SK-N-MC (cell line): ENCODE data around the gene MRPS23.
A peak's percentile ranks its signal among the peaks of the same experiment; 100 is the strongest.
"Not testable (repeated sequence)": the region's sequence is repeated elsewhere in the genome, so short reads cannot be mapped to it uniquely, and the experiment has no call there.

ENCODE experiments used
- DNase-seq: peaks from one replicate; pipeline ENCODE4 v3.0.0-alpha.2; 2011; ENCODE audit warnings: low read depth, low spot score
- H3K27ac ChIP-seq: fragments of 200-600 bp; sonication (generic); 2 replicates; pipeline ENCODE4 v1.5.1; 2016; ENCODE audit warnings: mixed run types
- H3K36me3 ChIP-seq: fragments of 200-600 bp; sonication (generic); 2 replicates; pipeline ENCODE4 v1.6.1; 2017; ENCODE audit warnings: antibody characterized with exemption, low read length, mixed read lengths; ENCODE audit not compliant: insufficient read depth
- H3K4me3 ChIP-seq: fragments of 200-600 bp; sonication (generic); 2 replicates; pipeline ENCODE4 v1.5.1; 2016
- H3K9ac ChIP-seq: fragments of 200-600 bp; sonication (generic); 2 replicates; pipeline ENCODE4 v1.8.0; 2017; ENCODE audit warnings: mixed run types, mixed read lengths; ENCODE audit not compliant: insufficient read length
- H3K9me3 ChIP-seq: fragments of 200-600 bp; sonication (generic); 2 replicates; pipeline ENCODE4 v1.6.1; 2017; ENCODE audit warnings: low read depth, mild to moderate bottlenecking, antibody characterized with exemption, low read length, moderate library complexity, mixed read lengths
- EZH2 ChIP-seq: fragments of 200-600 bp; sonication (generic); IDR thresholded peaks from one replicate; pipeline ENCODE4 v1.6.1; 2017; ENCODE audit warnings: antibody characterized with exemption
- FOXP2 ChIP-seq: optimal IDR thresholded peaks from 2 replicates; pipeline ENCODE3; 2011; ENCODE audit warnings: mild to moderate bottlenecking, moderate library complexity; ENCODE audit not compliant: insufficient read depth; ENCODE audit errors: extremely low read length, control extremely low read depth
- POLR2AphosphoS5 ChIP-seq: IDR thresholded peaks from 2 replicates; pipeline ENCODE4 v1.6.1; 2012; ENCODE audit warnings: mild to moderate bottlenecking, low read depth, low read length, borderline replicate concordance

MRPS23 gene

GRCh38 chr17:57856792-57857620, 7.2 kb upstream of the MRPS23 start:
- TF ChIP-seq POLR2AphosphoS5 (no peak), EZH2 (no peak), FOXP2 (no peak)
- no peak overlapping the region for H3K4me3 ChIP-seq
- H3K9me3 ChIP-seq = no peaks in the 10 kb centered on the region
- no peaks in the 10 kb centered on the region for H3K36me3 ChIP-seq
- H3K9ac ChIP-seq = no peak overlapping the region
- no peak for DNase-seq
- H3K27ac ChIP-seq = no peak overlapping the region

GRCh38 chr17:57855391-57856035, 5.7 kb upstream of the MRPS23 start:
- TF ChIP-seq EZH2 = no peak
- H3K9ac ChIP-seq = no peak overlapping the region
- no peak for DNase-seq

GRCh38 chr17:57853695-57854094, 3.9 kb upstream of the MRPS23 start:
- H3K9ac ChIP-seq = no peak overlapping the region
- TF ChIP-seq POLR2AphosphoS5 (no peak), EZH2 (no peak), FOXP2 (no peak)

More at GRCh38 chr17:57855391-57856035, 5.7 kb upstream of the MRPS23 start:
- H3K27ac ChIP-seq = no peak overlapping the region
- H3K9me3 ChIP-seq = no peaks in the 10 kb centered on the region
- H3K4me3 ChIP-seq = no peak overlapping the region
- no peaks in the 10 kb centered on the region for H3K36me3 ChIP-seq

DNA sequence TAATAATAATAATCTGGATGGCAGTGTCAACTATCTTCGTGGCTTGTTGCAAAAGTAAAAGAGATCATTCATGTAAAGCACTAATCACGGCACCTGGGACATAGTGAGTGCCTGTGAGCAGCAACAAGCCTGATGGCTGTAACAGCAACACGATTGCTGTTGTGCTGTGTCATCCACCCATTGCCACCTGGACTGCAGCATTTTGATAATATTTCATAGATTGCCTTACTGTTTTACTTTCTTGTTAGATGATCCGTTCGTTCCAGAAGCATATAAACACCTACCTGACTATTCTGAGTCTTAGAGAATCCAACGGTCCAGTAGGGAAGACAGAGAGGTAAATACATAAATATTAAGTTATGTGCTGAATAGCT, 3.1 kb upstream of the MRPS23 start:
- Histone ChIP-seq H3K36me3 (peaks cover 4% of the 10 kb centered on the region; the same call in 1 of the 2 replicates), H3K4me3 (no peak overlapping the region), H3K9ac (no peak overlapping the region), H3K27ac (no peak overlapping the region), H3K9me3 (no peaks in the 10 kb centered on the region)
- no peak for DNase-seq
- TF ChIP-seq POLR2AphosphoS5 (no peak), EZH2 (no peak), FOXP2 (no peak)

More at GRCh38 chr17:57853695-57854094, 3.9 kb upstream of the MRPS23 start:
- DNase-seq = no peak
- Histone ChIP-seq H3K27ac (no peak overlapping the region), H3K9me3 (no peaks in the 10 kb centered on the region), H3K36me3 (peaks cover under 1% of the 10 kb centered on the region; the same call in 1 of the 2 replicates), H3K4me3 (no peak overlapping the region)

- Histone ChIP-seq H3K9me3 (no peaks in the 10 kb centered on the region), H3K36me3 (peaks cover 4% of the 10 kb centered on the region; the same call in 1 of the 2 replicates), H3K9ac (no peak overlapping the region), H3K27ac (peak overlapping the region; percentile 62; the same call in 1 of the 2 replicates), H3K4me3 (no peak overlapping the region)
- no peak for DNase-seq
- TF ChIP-seq EZH2 = no peak
- TF ChIP-seq POLR2AphosphoS5 = no peak
- no peak for TF ChIP-seq FOXP2
Measured at GRCh38 chr17:57852092-57852954, 2.5 kb upstream of the MRPS23 start.

DNA sequence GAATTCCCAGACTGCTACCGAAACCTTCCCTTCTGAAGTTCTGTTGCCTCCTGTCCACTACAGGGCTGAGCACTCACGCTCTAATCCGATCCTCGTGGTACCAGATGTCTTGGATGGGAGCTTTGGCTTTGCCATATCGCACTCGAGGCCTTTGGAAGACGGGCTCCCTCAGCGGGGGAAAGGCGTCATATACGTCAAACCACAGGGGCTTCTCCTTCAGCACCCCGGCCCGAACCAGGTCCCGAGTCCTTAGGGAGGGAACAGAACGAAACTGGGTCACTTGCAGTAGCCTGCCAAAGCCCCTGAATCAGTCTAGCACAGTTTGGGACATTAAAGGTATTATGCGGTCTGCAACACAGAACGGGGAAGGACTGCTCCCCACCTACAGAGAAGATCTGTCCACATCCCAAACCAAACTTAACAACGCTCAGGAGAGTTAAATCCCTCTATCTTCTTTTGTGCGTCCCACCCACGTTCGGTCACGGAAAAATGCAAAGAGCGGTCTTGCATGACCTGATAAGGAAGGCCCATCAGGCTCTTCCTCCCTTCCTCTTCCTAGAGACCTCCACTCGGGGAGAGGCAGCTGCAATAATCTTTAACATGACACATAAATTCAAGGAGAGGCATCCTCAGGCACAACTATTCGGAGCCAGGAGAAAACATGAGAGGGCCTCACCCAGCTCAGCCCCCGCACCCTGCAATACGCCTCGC, 526 bp downstream of the MRPS23 start:
- Histone ChIP-seq H3K4me3 (peak overlapping the region; percentile 93), H3K9ac (peak overlapping the region; percentile 87), H3K27ac (0 out of 2 replicates have a peak overlapping the region, but pooled peaks have one; percentile 7), H3K9me3 (no peaks in the 10 kb centered on the region), H3K36me3 (peaks cover 14% of the 10 kb centered on the region)
- TF ChIP-seq EZH2 (no peak), FOXP2 (no peak), POLR2AphosphoS5 (no peak)
- no peak for DNase-seq

DNA sequence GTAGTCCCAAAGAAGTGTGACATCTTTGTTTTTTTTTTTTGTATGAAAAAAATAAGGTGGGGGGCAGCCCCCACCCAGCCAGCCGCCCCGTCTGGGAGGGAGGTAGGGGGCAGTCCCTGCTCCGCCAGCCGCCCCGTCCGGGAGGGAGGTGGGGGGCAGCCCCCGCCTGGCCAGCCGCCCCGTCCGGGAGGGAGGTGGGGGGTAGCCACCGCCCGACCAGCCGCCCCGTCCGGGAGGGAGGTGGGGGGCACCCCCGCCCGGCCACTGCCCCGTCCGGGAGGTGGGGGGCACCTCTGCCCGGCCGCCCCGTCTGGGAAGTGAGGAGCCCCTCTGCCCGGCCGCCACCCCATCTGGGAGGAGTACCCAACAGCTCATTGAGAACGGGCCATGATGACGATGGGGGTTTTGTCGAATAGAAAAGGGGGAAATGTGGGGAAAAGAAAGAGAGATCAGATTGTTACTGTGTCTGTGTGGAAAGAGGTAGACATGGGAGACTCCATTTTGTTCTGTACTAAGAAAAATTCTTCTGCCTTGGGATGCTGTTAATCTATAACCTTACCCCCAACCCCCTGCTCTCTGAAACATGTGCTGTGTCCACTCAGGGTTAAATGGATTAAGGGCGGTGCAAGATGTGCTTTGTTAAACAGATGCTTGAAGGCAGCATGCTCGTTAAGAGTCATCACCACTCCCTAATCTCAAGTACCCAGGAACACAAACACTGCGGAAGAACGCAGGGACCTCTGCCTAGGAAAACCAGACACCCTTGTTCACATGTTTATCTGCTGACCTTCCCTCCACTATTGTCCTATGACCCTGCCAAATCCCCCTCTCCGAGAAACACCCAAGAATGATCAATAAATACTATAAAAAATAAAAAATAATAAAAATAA, 3.5 kb downstream of the MRPS23 start:
- H3K4me3 ChIP-seq, DNase-seq, H3K27ac ChIP-seq, H3K9me3 ChIP-seq, H3K9ac ChIP-seq: not testable (repeated sequence)
- H3K36me3 ChIP-seq = peaks cover 28% of the 10 kb centered on the region
